Pancreas (tissue), 10 donors: ENCODE data around the gene MPL. TPM values are rescaled to one million over a fixed set of nuclear protein-coding genes. Genes with fewer than 3 reads are reported as not detected.

Experiments used
- ATAC-seq, 4 donors: fragments of 200-7000 bp; cut with Tn5 transposase; one replicate each; pipeline versions ENCODE4 v1.8.0 to v1.9.1; 2020; ENCODE audit warnings: mild to moderate bottlenecking in 4 of 4, moderate library complexity in 4 of 4
- DNase-seq, 6 donors: peaks; one replicate each; pipeline ENCODE4 v3.0.0-alpha.2; 2020
- FAIRE-seq: peaks from 2 replicates; lab custom pipeline; 2012; peaks lifted over from hg19 to GRCh38; lab: Jason Lieb, UNC
- H3K27ac ChIP-seq, 4 donors: fragments of 200-600 bp; sonication (generic); 1 replicate in 3 of 4; 2 replicates in 1 of 4; pipeline versions ENCODE4 v1.5.0 to v1.8.0; 2020
- H3K27me3 ChIP-seq, 4 donors: fragments of 200-600 bp; one replicate each; pipeline ENCODE4 v1.8.0; 2021
- H3K36me3 ChIP-seq, 3 donors: fragments of 200-600 bp; sonication (generic) in 1 of 3; one replicate each; pipeline versions ENCODE4 v1.5.0 to v1.8.0; 2020 to 2021
- H3K4me1 ChIP-seq, 3 donors: fragments of 200-600 bp; one replicate each; pipeline ENCODE4 v1.8.0; 2021
- H3K4me3 ChIP-seq, 4 donors: fragments of 200-600 bp; sonication (generic) in 2 of 4; one replicate each; pipeline versions ENCODE4 v1.5.0 to v1.8.0; 2020 to 2021
- H3K9me3 ChIP-seq, 4 donors: fragments of 200-600 bp; one replicate each; pipeline ENCODE4 v1.8.0; 2021
- WGBS, 2 donors: extraction: QIAGEN DNeasy Blood & Tissue Kit; methylation state at CpG; one replicate each; pipeline ENCODE4 v1.1.7; 2013; 5-methylcytosine and 5-hydroxymethylcytosine counted together
- intact Hi-C, 3 donors: fragments of 100-400 bp; cut with DNase I; formaldehyde crosslinking; loops; one replicate each; pipeline versions ENCODE4 v1.11.1 to v1.14.2; 2022
- polyA plus RNA-seq, 2 donors: library from polyadenylated mRNA; stranded (reverse); fragments of 200-250 nt; gene quantifications; one replicate each; pipeline ENCODE4 v1.2.3, GENCODE V29; 2013
- total RNA-seq, 6 donors: library from RNA; stranded (reverse); fragmentation: NEBNext Ultra II Directional in 4 of 6; extraction: Animal tissue kit (Norgen Biotek cat#: 25700) in 4 of 6; gene quantifications; one replicate each; pipeline versions ENCODE4 v1.2.1 to v1.2.4, GENCODE V29; 2021 to 2023
- TF ChIP-seq, protein P1 (sequence below), 4 donors: fragments of 200-600 bp; sonication (generic) in 3 of 4; IDR thresholded peaks; one replicate each; pipeline versions ENCODE4 v1.5.0 to v1.8.0; 2021; ENCODE audit warnings: antibody characterized with exemption in 4 of 4
- donor health status: healthy with polysubstance abuse.
- donor health status: DM: no; HTN: no; CAD: no; lungs with moderate emphysema.
- donor health status: DM: no; HTN: no; CAD: no.
- donor health status: control.
- donor health status: control.
- donor health status: Bipolar disorder and iron deficiency.
- donor health status: DM: yes; HTN: yes; CAD: no.
- donor health status: DM: no; HTN: no; CAD: no.
- donor health status: DM: no; HTN: no; CAD: no.
- donor health status: DM: yes; HTN: yes; CAD: no.

The MPL gene
- total and polyA plus RNA-seq, 8 donors: 0.08 to 0.43 (median 0.12) TPM; not detected in 2

DNA sequence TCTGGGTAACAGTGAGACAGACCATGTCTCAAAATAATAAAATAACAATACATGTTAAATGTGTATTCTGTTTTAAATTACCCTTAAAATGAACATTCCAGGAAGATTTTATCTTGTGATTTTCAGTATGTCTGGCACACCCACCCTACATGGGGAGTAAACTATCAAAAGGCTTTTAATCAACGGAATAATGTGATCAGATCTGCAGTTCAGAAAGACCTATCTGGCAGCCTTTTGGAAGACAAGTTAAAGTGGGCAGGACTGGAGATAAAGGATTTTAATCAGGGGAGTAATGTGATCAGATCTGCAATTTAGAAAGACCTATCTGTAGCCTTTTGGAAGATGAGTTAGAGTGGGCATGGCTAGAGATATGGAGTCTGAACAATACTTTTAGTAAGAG lies 41.9 kb downstream of the MPL start:
- H3K9me3 ChIP-seq: no peaks in the 10 kb centered on the region
- intact Hi-C loops: no loop called here
- DNase-seq (no peak), FAIRE-seq (no peak), ATAC-seq (no peak)
- no peaks in the 10 kb centered on the region for H3K4me1 ChIP-seq
- TF ChIP-seq, protein P1, sequence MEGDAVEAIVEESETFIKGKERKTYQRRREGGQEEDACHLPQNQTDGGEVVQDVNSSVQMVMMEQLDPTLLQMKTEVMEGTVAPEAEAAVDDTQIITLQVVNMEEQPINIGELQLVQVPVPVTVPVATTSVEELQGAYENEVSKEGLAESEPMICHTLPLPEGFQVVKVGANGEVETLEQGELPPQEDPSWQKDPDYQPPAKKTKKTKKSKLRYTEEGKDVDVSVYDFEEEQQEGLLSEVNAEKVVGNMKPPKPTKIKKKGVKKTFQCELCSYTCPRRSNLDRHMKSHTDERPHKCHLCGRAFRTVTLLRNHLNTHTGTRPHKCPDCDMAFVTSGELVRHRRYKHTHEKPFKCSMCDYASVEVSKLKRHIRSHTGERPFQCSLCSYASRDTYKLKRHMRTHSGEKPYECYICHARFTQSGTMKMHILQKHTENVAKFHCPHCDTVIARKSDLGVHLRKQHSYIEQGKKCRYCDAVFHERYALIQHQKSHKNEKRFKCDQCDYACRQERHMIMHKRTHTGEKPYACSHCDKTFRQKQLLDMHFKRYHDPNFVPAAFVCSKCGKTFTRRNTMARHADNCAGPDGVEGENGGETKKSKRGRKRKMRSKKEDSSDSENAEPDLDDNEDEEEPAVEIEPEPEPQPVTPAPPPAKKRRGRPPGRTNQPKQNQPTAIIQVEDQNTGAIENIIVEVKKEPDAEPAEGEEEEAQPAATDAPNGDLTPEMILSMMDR (IDR thresholded peaks at IDR 0.05): no peak
- peaks cover 3 to 17% (median 6%) of the 10 kb centered on the region in 3 donors for H3K36me3 ChIP-seq
- 93 to 94% methylated on average over 1 of the region's 1 CpG for WGBS, 2 donors
- no peak overlapping the region for H3K27ac ChIP-seq
- no peaks in the 10 kb centered on the region for H3K27me3 ChIP-seq
- no peak overlapping the region for H3K4me3 ChIP-seq

DNA sequence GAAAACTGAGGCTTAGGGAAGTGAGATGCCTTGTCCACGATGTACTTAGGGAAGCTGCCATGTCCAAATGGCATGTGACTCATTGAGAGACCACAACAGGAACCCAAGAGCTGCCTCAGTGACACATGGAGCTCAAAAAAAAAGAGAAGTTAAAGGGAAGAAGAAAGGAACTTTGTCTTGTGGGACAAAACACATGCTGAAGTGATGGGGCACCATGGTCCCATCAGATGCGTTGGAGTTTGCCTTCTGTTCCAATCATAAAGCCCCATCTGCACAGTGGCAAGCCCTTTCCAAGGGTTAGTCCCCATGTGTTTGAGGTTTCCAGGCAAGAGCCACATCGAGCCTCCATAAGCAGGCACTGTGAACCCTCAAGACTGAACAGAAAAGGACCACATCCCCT lies 44.0 kb downstream of the MPL start:
- TF ChIP-seq, protein P1 (IDR thresholded peaks at IDR 0.05): no peak
- Histone ChIP-seq H3K9me3 (no peaks in the 10 kb centered on the region), H3K27ac (no peak overlapping the region), H3K4me3 (no peak overlapping the region), H3K27me3 (no peaks in the 10 kb centered on the region), H3K36me3 (peaks cover 17 to 38% (median 24%) of the 10 kb centered on the region in 3 donors), H3K4me1 (no peaks in the 10 kb centered on the region)
- intact Hi-C loops: no loop called here
- no peak for DNase-seq
- 72 to 80% methylated on average over 3 of the region's 3 CpGs for WGBS, 2 donors
- no peak for FAIRE-seq
- peak in 2 of 4 donors; percentile 55 to 64 for ATAC-seq

DNA sequence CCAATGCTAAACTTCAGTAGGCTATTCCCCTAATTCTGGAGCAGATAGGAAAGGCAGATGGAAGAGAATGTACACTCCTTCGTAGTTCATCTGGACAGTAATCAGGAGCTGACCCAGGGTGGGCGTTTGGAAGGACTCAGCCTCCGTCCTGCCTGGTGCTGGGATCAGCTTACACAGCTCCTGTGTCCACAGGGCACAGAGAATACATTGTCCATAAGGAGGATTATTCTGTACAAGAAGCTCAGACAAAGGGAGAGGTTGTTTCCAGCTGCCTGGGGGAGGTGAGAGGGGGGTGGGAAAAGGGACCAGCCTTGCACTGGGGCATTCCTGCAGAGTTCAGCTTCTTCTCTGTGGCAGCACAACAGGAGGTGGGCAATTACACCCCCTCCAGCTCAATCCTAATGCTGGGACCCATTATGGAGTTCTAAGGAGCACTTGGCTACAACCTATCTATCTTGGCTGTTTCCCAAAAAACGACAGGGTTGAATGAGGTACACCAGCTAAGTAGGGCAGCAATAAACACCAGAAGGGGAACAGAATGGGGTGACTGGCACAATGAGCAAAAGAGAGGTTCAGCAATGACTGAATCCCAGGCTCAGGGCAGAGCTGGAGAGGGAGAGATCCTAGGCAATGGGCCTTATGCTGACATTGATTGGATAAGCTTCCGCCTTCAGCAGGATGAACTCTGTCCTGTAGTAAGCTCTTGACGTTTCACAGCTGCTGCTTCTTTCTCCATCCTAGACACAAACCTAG lies 44.6 kb downstream of the MPL start:
- DNase-seq (no peak), ATAC-seq (peak in 3 of 4 donors; percentile 23 to 42 (median 41)), FAIRE-seq (no peak)
- Histone ChIP-seq H3K27me3 (no peaks in the 10 kb centered on the region), H3K27ac (no peak overlapping the region), H3K4me3 (no peak overlapping the region), H3K36me3 (peaks cover 17 to 39% (median 24%) of the 10 kb centered on the region in 3 donors), H3K9me3 (no peaks in the 10 kb centered on the region), H3K4me1 (no peaks in the 10 kb centered on the region)
- intact Hi-C loops: no loop called here
- WGBS, 2 donors: 56 to 61% methylated on average over 6 of the region's 6 CpGs
- TF ChIP-seq, protein P1 (IDR thresholded peaks at IDR 0.05): no peak

DNA sequence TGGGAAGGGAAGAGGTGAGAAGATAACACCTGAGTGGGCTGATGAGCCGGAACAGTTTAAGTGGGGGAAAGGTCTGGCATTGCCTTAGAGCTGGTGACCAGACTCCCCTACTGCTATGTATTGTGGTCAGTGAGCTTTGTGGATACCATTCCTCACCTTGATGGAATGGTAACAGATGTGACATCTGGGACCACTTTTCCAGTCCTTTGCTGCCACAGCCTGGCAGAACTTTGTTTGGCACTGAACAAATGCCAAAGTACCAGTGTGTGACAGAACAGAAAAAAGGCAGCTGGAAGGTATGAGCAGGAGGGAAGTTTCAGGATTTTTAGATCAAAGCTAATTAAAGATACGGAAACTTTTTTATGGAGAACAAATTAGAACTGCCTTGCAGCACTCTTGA lies 45.8 kb downstream of the MPL start:
- ATAC-seq (peak in 2 of 4 donors; percentile 55 to 60), DNase-seq (no peak), FAIRE-seq (no peak)
- Histone ChIP-seq H3K27me3 (no peaks in the 10 kb centered on the region), H3K9me3 (no peaks in the 10 kb centered on the region), H3K27ac (no peak overlapping the region), H3K4me3 (no peak overlapping the region), H3K4me1 (peaks cover 0 to 7% (median 6%) of the 10 kb centered on the region in 3 donors), H3K36me3 (peaks cover 17 to 39% (median 24%) of the 10 kb centered on the region in 3 donors)
- TF ChIP-seq, protein P1 (IDR thresholded peaks at IDR 0.05): no peak
- intact Hi-C loops: no loop called here
- 76 to 77% methylated on average over 2 of the region's 2 CpGs for WGBS, 2 donors

DNA sequence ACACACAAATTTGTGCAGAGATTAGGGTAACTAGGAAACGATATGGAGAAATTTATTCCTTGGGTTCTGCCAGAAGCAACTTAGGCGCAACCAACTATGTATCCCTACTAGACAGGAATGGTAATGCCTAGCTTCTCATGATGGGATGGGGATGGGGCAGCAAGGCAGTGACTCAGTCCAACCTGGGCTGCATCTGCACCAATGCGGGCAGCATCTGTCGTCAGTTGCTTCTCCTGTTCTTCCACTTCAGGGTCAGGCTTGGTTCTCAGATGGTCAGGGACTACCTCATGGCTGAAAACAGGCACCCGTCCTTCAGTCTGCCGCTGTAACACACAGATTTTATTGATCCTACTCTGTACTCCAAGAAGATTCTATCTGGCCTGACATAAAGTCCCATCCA lies 49.1 kb downstream of the MPL start:
- H3K27ac ChIP-seq: no peak overlapping the region
- intact Hi-C loops: no loop called here
- FAIRE-seq: no peak

More for the DNA sequence above, 49.1 kb downstream of the MPL start:
- no peaks in the 10 kb centered on the region for H3K9me3 ChIP-seq
- H3K4me3 ChIP-seq: no peak overlapping the region
- TF ChIP-seq, protein P1 (IDR thresholded peaks at IDR 0.05): no peak
- no peak for DNase-seq
- H3K4me1 ChIP-seq: peaks cover 8 to 24% (median 18%) of the 10 kb centered on the region in 3 donors
- peaks cover 17 to 39% (median 24%) of the 10 kb centered on the region in 3 donors for H3K36me3 ChIP-seq
- no peaks in the 10 kb centered on the region for H3K27me3 ChIP-seq
- ATAC-seq: no peak
- 84 to 89% methylated on average over 6 of the region's 6 CpGs for WGBS, 2 donors
